MCF 10A (cell line): Measurements from ENCODE around the gene KRT1. TPM values are rescaled to one million over a fixed set of nuclear protein-coding genes. Genes with fewer than 3 reads are reported as not detected.

Experiments
- BruUV-seq: library from RNA; stranded (reverse); fragments of 400-500 nt; replicated peaks from 2 replicates; lab custom pipeline; 2021; lab: Mats Ljungman, UMichigan
- CTCF ChIA-PET: fragments of 300-600 bp; sonication (Branson Sonifier 250); formaldehyde crosslinking; extraction: SDS; loops from one replicate; lab custom pipeline; 2021; ENCODE audit warnings: antibody characterized with exemption, inconsistent platforms; lab: Yijun Ruan, JAX
- POLR2A ChIA-PET: fragments of 300-600, 350-650 bp; sonication (Branson Sonifier 250); formaldehyde crosslinking; extraction: SDS; loops from one replicate; lab custom pipeline; 2020; ENCODE audit warnings: antibody characterized with exemption, inconsistent platforms; lab: Yijun Ruan, JAX
- DNase-seq: peaks from one replicate; pipeline ENCODE4 v3.0.0-alpha.2; 2018; ENCODE audit not compliant: unreplicated experiment
- H3K27ac Mint-ChIP-seq: one replicate; pipeline ENCODE4 v1.8.0; 2022; ENCODE audit warnings: mild to moderate bottlenecking, low read depth, mixed read lengths; ENCODE audit not compliant: unreplicated experiment
- H3K27me3 Mint-ChIP-seq: one replicate; pipeline ENCODE4 v1.8.0; 2022; ENCODE audit warnings: mixed read lengths; ENCODE audit not compliant: insufficient read depth, unreplicated experiment
- H3K36me3 Mint-ChIP-seq: one replicate; pipeline ENCODE4 v1.8.0; 2022; ENCODE audit warnings: mild to moderate bottlenecking, moderate library complexity, mixed read lengths; ENCODE audit not compliant: insufficient read depth, unreplicated experiment
- H3K4me1 Mint-ChIP-seq: one replicate; pipeline ENCODE4 v1.8.0; 2022; ENCODE audit warnings: mixed read lengths; ENCODE audit not compliant: insufficient read depth, unreplicated experiment
- H3K4me3 Mint-ChIP-seq: one replicate; pipeline ENCODE4 v1.8.0; 2022; ENCODE audit warnings: mild to moderate bottlenecking, moderate library complexity, mixed read lengths; ENCODE audit not compliant: unreplicated experiment
- H3K9me3 Mint-ChIP-seq: one replicate; pipeline ENCODE4 v1.8.0; 2022; ENCODE audit warnings: mixed read lengths; ENCODE audit not compliant: unreplicated experiment
- CTCF ChIP-seq: fragments of 200-600 bp; IDR thresholded peaks from one replicate; pipeline ENCODE4 v1.8.0; 2022; ENCODE audit warnings: antibody characterized with exemption, mild to moderate bottlenecking; ENCODE audit not compliant: unreplicated experiment
- intact Hi-C: fragments of 100-400 bp; cut with micrococcal nuclease; formaldehyde crosslinking; loops from 2 replicates; pipeline ENCODE4 v1.14.1; 2022
- total RNA-seq: library from RNA; stranded (reverse); gene quantifications from 2 replicates; pipeline ENCODE4 v1.2.3, GENCODE V29; 2022

The KRT1 gene
- total RNA-seq, 1 experiment from 2014 or later = not detected

- H3K9me3 Mint-ChIP-seq = no peaks in the 10 kb centered on the region
- H3K36me3 Mint-ChIP-seq = no peaks in the 10 kb centered on the region
- peaks cover 8% of the 10 kb centered on the region for H3K4me1 Mint-ChIP-seq
- no peak for TF ChIP-seq CTCF
- H3K27me3 Mint-ChIP-seq = peaks cover 33% of the 10 kb centered on the region
- BruUV-seq = no TSS peak
- no peak overlapping the region for H3K27ac Mint-ChIP-seq
- intact Hi-C loops = no loop called here
- DNase-seq = no peak
- CTCF ChIA-PET = interaction anchor here (0.6 to 1.6 kb wide), 2 partner anchors 318 to 1158 kb away, joined by 3 to 6 read pairs; no protein-coding TSS in a partner anchor
- no peak overlapping the region for H3K4me3 Mint-ChIP-seq
- POLR2A ChIA-PET = interaction anchor here (1.0 kb wide), 1 partner anchor 9 kb away, joined by 3 read pairs; no protein-coding TSS in a partner anchor
Measured at GRCh38 chr12:52690351-52691075, 10.3 kb upstream of the KRT1 start.

- TF ChIP-seq CTCF = no peak
- no peaks in the 10 kb centered on the region for H3K36me3 Mint-ChIP-seq
- CTCF ChIA-PET = interaction anchor here (0.6 to 1.6 kb wide), 2 partner anchors 179 to 317 kb away, joined by 3 to 6 read pairs; no protein-coding TSS in a partner anchor
Measured at GRCh38 chr12:52689936-52690335, 9.7 kb upstream of the KRT1 start.

GRCh38 chr12:52689239-52689638, 9.0 kb upstream of the KRT1 start:
- no peaks in the 10 kb centered on the region for H3K36me3 Mint-ChIP-seq
- ChIA-PET CTCF (interaction anchor here (0.6 to 1.6 kb wide), 2 partner anchors 180 to 317 kb away, joined by 3 to 6 read pairs; no protein-coding TSS in a partner anchor), POLR2A (no interaction called here)
- no peak overlapping the region for H3K4me3 Mint-ChIP-seq
- TF ChIP-seq CTCF = no peak
- H3K27ac Mint-ChIP-seq = no peak overlapping the region
- BruUV-seq = no TSS peak
- H3K9me3 Mint-ChIP-seq = no peaks in the 10 kb centered on the region
- no peak for DNase-seq
- H3K27me3 Mint-ChIP-seq = peaks cover 26% of the 10 kb centered on the region
- intact Hi-C loops = no loop called here
- H3K4me1 Mint-ChIP-seq = peaks cover 8% of the 10 kb centered on the region

More at GRCh38 chr12:52689936-52690335, 9.7 kb upstream of the KRT1 start:
- intact Hi-C loops = no loop called here
- POLR2A ChIA-PET = interaction anchor here (1.0 kb wide), 1 partner anchor 9 kb away, joined by 3 read pairs; no protein-coding TSS in a partner anchor
- Mint-ChIP-seq H3K9me3 (no peaks in the 10 kb centered on the region), H3K27me3 (peaks cover 27% of the 10 kb centered on the region), H3K27ac (no peak overlapping the region), H3K4me1 (peaks cover 8% of the 10 kb centered on the region), H3K4me3 (no peak overlapping the region)
- no peak for DNase-seq
- no TSS peak for BruUV-seq

- no peaks in the 10 kb centered on the region for H3K9me3 Mint-ChIP-seq
- no peak for DNase-seq
- POLR2A ChIA-PET = interaction anchor here (1.0 kb wide), 1 partner anchor 169 kb away, joined by 3 read pairs; no protein-coding TSS in a partner anchor
- intact Hi-C loops = no loop called here
- H3K36me3 Mint-ChIP-seq = no peaks in the 10 kb centered on the region
- H3K4me1 Mint-ChIP-seq = peaks cover 8% of the 10 kb centered on the region
- CTCF ChIA-PET = no interaction called here
- peaks cover 32% of the 10 kb centered on the region for H3K27me3 Mint-ChIP-seq
- no peak for TF ChIP-seq CTCF
- no peak overlapping the region for H3K4me3 Mint-ChIP-seq
- BruUV-seq = no TSS peak
- H3K27ac Mint-ChIP-seq = no peak overlapping the region
Measured at GRCh38 chr12:52688481-52688880, 8.3 kb upstream of the KRT1 start.
